Islet of Langerhans (tissue), 1 donor: ENCODE data around the gene DNAI2.
"Not testable (repeated sequence)": the region's sequence is repeated elsewhere in the genome, so short reads cannot be mapped to it uniquely, and the experiment has no call there.

ENCODE experiments used
- FAIRE-seq: peaks from one replicate; lab custom pipeline; 2011; peaks lifted over from hg19 to GRCh38; lab: Jason Lieb, UNC

The DNAI2 gene

GRCh38 chr17:74274709-74275340 is 791 bp downstream of the DNAI2 start:
- no peak for FAIRE-seq

- FAIRE-seq: no peak
Measured at GRCh38 chr17:74276051-74276476, 2.0 kb downstream of the DNAI2 start.

- no peak for FAIRE-seq
Measured at GRCh38 chr17:74276541-74277009, 2.5 kb downstream of the DNAI2 start.

- no peak for FAIRE-seq
Measured at GRCh38 chr17:74277935-74278334, 3.9 kb downstream of the DNAI2 start.

- not testable (repeated sequence) for FAIRE-seq
Measured at GRCh38 chr17:74279617-74280016, 5.6 kb downstream of the DNAI2 start.

- FAIRE-seq: no peak
Measured at GRCh38 chr17:74280093-74280513, 6.1 kb downstream of the DNAI2 start.

DNA sequence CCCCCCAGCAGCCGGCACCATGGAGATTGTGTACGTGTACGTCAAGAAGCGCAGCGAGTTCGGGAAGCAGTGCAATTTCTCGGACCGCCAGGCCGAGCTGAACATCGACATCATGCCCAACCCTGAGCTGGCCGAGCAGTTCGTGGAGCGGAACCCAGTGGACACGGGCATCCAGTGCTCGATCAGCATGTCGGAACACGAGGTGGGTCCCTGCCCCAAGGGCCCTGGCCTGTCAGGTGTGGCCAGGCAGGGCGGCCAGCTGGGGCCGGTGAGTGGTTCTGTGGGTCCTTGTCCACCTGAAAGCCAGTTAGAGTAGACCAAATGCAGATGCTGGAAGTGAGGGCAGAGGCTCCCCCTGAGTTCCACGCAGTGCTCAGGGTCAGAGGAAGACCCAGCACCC is 7.8 kb downstream of the DNAI2 start:
- FAIRE-seq: no peak

- FAIRE-seq: not testable (repeated sequence)
Measured at GRCh38 chr17:74282274-74282586, 8.2 kb downstream of the DNAI2 start.

DNA sequence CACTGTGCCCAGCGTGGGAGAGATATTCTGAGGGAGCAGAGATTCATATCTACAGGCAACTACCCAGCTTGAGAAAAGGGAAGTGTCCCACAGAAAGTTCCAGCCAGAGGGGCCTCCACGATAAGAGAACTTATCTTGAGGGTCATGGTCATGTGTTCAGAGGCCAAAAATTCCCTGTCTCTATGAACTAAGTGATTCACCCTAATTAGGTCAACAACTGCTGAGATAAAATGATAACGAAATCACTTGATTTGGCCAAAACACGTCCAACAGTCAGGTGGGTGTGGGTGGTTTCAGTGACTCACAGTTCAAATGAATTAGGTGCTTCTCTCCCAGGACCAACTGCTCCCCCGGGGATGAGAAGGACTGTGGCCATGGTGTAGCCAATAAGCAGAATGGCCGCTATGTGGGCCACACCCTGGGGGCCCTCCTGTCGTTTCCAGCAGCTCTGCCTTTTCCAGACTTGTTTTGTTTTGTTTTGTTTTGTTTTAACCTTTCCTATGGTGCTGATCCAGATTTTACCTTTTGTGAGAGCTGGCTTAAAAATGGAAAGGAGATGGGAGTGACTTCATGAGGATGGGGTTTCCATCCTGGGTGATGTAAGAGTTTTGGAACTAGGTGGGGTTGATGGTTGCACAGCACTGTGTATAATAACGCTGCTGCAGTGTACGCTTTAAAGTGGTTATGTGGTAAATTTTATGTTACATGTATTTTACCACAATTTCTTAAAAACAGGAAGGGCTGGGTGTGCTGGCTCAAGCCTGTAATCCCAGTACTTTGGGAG is 8.7 kb downstream of the DNAI2 start:
- FAIRE-seq: no peak

DNA sequence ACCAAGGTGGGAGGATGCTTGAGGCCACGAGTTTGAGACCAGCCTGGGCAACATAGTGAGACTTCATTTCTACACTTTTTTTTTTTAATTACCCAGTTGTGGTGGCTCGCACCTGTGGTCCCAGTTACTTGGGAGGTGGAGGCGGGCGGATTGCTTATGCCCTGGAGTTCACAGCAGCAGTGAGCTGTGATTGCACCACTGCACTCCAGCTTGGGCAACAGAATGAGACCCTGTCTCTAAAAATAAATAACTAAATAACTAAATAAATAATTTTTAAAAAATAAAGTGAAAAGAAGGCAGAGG is 9.3 kb downstream of the DNAI2 start:
- FAIRE-seq: no peak

- FAIRE-seq: no peak
Measured at GRCh38 chr17:74287031-74287602, 13.1 kb downstream of the DNAI2 start.

GRCh38 chr17:74288785-74289184 is 14.8 kb downstream of the DNAI2 start:
- FAIRE-seq: no peak

DNA sequence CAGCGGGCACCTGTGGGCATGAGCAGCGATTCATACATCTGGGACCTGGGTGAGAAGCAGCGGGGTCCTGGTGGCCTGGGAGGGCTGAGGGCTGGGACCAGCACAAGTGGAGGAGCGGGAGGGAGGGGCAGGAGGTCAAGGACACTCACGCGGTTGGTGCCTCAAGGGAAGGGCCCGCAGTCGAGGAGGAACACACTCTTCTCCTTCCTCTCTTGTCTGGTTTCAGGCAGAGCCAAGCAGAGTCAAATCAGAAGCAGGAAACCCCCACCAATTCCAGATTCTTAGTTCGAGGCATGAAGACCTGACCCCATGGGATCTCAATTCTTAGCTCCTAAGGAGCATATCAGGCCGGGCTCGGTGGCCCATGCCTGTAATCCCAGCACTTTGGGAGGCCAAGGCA is 15.7 kb downstream of the DNAI2 start:
- no peak for FAIRE-seq

GRCh38 chr17:74290340-74290739 is 16.3 kb downstream of the DNAI2 start:
- no peak for FAIRE-seq

DNA sequence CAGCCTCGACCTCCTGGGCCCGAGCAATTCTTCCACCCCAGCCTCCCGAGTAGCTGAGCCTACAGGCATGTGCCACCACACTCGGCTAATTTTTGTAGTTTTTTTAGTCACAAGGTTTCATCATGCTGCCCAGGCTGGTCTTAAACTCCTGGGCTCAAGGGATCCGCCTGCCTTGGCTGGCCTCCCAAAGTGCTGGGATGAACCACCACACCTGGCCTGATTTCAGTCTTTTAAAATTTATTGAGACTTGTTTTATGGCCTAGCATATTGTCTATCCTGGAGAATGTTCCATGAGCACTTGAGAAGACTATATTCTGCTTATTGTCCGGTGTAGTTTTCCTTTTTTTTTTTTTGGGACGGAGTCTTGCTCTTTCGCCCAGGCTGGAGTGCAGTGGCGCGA is 18.5 kb downstream of the DNAI2 start:
- FAIRE-seq: no peak

DNA sequence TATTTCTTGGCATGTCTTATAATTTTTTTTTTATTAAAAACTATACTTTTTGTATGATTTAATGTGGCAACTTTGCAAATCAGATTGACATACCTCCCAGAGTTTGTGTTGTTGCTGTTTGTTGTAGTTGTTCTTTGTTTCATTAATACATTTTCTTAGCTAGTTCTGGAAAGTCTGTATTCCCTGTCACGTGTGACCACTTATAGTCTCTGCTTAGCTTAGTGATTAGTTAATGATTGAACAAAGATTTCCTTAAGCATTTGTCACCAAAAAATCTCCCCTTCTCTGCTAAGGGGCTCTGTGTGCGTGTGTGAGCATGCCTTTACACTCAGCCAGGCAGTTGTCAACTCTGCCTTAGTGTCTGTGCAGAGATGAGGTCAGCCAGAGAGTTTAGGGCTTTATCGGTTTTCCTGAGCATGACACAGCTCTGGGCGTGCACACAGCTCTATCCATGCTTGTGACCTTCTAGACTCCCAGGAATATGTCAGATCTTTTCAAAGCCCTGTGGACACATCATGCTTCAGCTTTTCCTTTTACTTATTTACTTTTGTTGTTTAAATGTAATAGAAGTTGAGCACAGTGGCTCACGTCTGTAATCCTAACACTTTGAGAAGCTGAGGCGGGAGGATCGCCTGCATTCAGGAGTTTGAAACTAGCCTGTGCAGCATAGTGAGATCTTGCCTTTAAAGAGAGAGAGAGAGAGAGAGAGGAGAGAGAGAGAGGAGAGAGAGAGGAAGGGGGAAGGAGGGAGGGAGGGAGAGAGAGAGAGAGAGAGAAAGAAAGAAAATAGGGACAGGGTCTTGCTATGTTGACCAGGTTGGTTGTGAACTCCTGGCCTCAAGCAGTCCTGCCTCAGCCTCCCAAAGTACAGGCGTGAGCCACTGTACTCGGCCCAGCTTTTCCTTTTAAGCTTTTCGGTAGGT is 21.9 kb downstream of the DNAI2 start:
- FAIRE-seq: no peak

DNA sequence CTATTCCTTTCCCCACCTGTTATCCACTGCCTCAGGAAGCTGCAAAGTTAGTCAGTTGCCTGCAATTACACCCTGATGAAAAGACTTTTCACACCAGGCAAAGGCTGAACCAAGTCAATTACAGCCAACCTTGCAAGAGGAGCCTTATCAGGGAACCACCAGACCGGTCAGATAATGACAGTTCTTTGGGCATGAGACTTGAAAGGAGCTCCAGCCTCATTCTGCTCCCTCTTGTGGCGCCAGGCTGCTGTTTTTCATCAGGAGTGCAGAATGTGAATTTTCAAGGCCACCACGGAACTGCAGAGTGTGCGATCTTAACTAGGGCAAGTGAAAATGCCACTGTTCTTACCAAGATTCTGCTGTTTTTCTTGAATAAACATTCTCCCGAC is 22.5 kb downstream of the DNAI2 start:
- no peak for FAIRE-seq

DNA sequence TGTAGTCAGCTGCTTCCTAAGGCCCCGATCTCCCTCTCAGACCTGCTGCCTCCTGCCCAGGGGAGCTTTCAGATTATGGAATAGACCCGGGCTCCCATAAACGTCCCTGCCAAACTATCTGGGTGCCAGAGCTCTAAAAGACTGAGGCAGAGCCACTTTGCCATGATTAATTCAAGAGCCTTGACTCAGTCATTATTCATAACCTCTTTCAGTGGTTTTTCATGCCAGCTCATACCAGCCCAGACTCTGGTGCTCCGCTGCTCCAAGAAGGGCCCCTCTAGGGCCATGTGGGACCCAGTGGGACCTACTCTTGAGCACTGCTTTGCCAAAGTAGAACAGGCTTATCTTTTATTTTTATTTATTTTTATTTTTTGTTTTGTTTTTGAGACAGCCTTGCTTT is 23.9 kb downstream of the DNAI2 start:
- no peak for FAIRE-seq

- no peak for FAIRE-seq
Measured at GRCh38 chr17:74298778-74299177, 24.7 kb downstream of the DNAI2 start.

DNA sequence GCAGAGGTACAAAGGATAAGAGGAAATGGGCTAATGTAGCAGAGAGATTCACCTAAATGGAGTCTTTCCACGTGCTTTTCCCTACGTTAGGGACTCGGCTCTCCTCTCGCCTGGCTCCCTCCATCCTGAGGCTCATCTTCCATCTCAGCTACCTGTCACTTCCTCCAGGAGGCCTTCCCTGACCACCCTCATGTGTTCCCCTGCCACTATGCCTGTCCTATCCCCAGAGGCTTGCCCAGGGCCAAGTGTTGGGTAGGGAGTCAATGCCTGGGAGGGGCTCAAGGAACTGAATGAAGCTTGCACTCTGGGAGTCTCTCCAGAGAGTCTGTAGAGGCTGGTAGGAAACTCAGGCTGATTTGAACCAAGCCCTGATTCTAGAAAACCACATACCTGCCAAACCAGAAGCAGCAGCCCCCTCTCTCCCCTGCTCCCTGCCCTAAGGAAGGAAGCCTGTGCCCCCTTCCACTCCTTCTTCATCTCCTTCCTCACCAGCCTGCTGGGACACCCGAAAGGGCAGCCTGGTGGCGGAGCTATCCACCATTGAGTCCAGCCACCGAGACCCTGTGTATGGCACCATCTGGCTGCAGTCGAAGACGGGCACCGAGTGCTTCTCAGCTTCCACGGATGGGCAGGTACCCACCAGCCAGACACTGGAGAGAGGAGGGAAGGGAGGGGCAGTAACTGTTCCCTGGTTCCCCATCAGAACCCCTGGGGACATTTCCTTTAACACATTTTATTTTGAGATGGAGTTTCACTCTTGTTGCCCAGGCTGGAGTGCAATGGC is 25.4 kb downstream of the DNAI2 start:
- no peak for FAIRE-seq

- no peak for FAIRE-seq
Measured at GRCh38 chr17:74303305-74303704, 29.3 kb downstream of the DNAI2 start.

DNA sequence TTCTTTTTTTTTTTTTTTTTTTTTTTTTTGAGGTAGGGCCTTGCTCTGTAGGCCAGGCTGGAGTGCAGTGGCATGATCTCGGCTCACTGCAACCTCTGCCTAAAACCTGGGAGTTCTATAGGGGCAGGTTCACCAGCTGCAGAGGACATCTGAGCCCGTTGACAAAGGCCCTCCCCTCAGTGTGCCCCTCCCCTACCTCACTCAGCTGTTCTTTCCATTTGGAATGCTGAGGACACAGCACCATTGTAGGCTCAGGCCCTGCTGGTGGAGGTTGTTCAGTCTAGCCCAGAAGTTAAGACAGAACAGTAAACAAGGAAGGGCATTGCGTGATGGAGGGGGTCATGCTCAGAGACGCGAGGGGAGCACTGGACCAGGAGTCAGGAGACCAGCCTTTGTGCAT is 30.1 kb downstream of the DNAI2 start:
- no peak for FAIRE-seq
